ENCODE measurements around the gene SH3BP4. TPM values are rescaled to one million over a fixed set of nuclear protein-coding genes. Genes with fewer than 3 reads are reported as not detected.

The SH3BP4 gene
- total and polyA plus RNA-seq, 2 of the 8 experiments (the other 6 are each of a cell fraction or from before 2014, with no cell fraction given): 28.3 to 35.4 TPM

- no peak overlapping the region for H3K4ac ChIP-seq (replicated peaks; ENCODE audit: insufficient read length, low read depth, low read length)
- H2BK5ac ChIP-seq (ENCODE audit: low read depth, low read length): no peak overlapping the region
- no peaks in the 10 kb centered on the region for H3K27me3 ChIP-seq (replicated peaks in 1 of 4; ENCODE audit: control insufficient read depth in 3 of 4, extremely low read depth in 1 of 4, insufficient read depth in 3 of 4, low read length in 3 of 4)
- H3K4me2 ChIP-seq (ENCODE audit: insufficient read depth in 1 of 2, low read depth in 2 of 2, low read length in 2 of 2): no peak overlapping the region
- no peak overlapping the region for H3K9ac ChIP-seq (replicated peaks in 1 of 4; ENCODE audit: extremely low read depth in 1 of 4, low read depth in 3 of 4, low read length in 3 of 4)
- H3K27ac ChIP-seq (ENCODE audit: low read depth, low read length): no peak overlapping the region
- no peak overlapping the region for H2BK15ac ChIP-seq (ENCODE audit: low read length)
- H3K79me1 ChIP-seq (ENCODE audit: low read depth, low read length): peaks cover 9% of the 10 kb centered on the region; the same call in 1 of the 2 replicates
- H3K4me3 ChIP-seq (ENCODE audit: extremely low read depth in 1 of 4, insufficient read depth in 2 of 4, low read depth in 3 of 4, low read length in 4 of 4): no peak overlapping the region
- no peaks in the 10 kb centered on the region for H3K9me3 ChIP-seq (ENCODE audit: insufficient read depth in 2 of 2, low read depth in 1 of 2, low read length in 1 of 2)
- H4K91ac ChIP-seq (replicated peaks; ENCODE audit: insufficient read length, low read length): no peak overlapping the region
- H4K20me1 ChIP-seq (replicated peaks in 1 of 2; ENCODE audit: control insufficient read depth in 1 of 2, insufficient read depth in 2 of 2, low read length in 2 of 2): peaks cover 6 to 9% of the 10 kb centered on the region in 2 experiments
- no peak overlapping the region for H2AK5ac ChIP-seq (ENCODE audit: low read depth, low read length)
- H2AFZ ChIP-seq (ENCODE audit: low read length): no peak overlapping the region
- H3K79me2 ChIP-seq (ENCODE audit: control insufficient read depth in 1 of 2, insufficient read depth in 2 of 2, low read length in 2 of 2): peaks cover 0 to 9% of the 10 kb centered on the region in 2 experiments; a peak in 1 of 4 replicates
- peaks cover 0 to 6% (median 2%) of the 10 kb centered on the region in 4 experiments; a peak in 3 of 7 replicates for H3K4me1 ChIP-seq (replicated peaks in 1 of 4; ENCODE audit: control insufficient read depth in 3 of 4, insufficient read depth in 4 of 4, low read length in 3 of 4)
- no peak overlapping the region for H2BK20ac ChIP-seq (ENCODE audit: low read length)
- FAIRE-seq (no peak), DNase-seq (ENCODE audit: low read depth in 1 of 2, low spot score in 2 of 2) (no peak)
- TF ChIP-seq YY1 (IDR thresholded peaks at IDR 0.05; ENCODE audit: low read depth, low read length): no peak
- no peak for TF ChIP-seq SAP30 (IDR thresholded peaks at IDR 0.05; ENCODE audit: insufficient read depth, insufficient replicate concordance, low read length)
- no peak for TF ChIP-seq USF2 (IDR thresholded peaks at IDR 0.05; ENCODE audit: low read length)
- no peak for TF ChIP-seq POU5F1 (IDR thresholded peaks at IDR 0.05; ENCODE audit: low read depth, low read length)
- TF ChIP-seq ZNF274 (IDR thresholded peaks at IDR 0.05; ENCODE audit: borderline replicate concordance, extremely low read depth, low read length): no peak
- no peak for TF ChIP-seq SP2 (IDR thresholded peaks at IDR 0.05; ENCODE audit: low read length)
- no peak for TF ChIP-seq HDAC6 (IDR thresholded peaks at IDR 0.05; ENCODE audit: low read depth, low read length)
- no peak for TF ChIP-seq BCL11A (IDR thresholded peaks at IDR 0.05; ENCODE audit: low read depth in 2 of 2, low read length in 2 of 2)
- no peak for TF ChIP-seq CHD2 (IDR thresholded peaks at IDR 0.05; ENCODE audit: low read length)
- TF ChIP-seq RNF2 (IDR thresholded peaks at IDR 0.05; ENCODE audit: borderline replicate concordance, low read depth, low read length, missing control alignments, poor library complexity, severe bottlenecking): no peak
- TF ChIP-seq SRF (IDR thresholded peaks at IDR 0.05; ENCODE audit: low read depth, low read length): no peak
- H2BK12ac ChIP-seq (ENCODE audit: low read depth, low read length): no peak overlapping the region
- H3K23ac ChIP-seq (ENCODE audit: insufficient read length): no peak overlapping the region
- ChIA-PET CTCF (ENCODE audit: partially characterized antibody) (interaction anchor here (1.0 to 1.6 kb wide), 5 partner anchors 14 to 27 kb away, joined by 3 to 4 read pairs (median 3); no protein-coding TSS in a partner anchor), POLR2A (ENCODE audit: partially characterized antibody) (no interaction called here)
- H4K5ac ChIP-seq (ENCODE audit: insufficient read length, low read depth, low read length): no peak overlapping the region
- no peak overlapping the region for H3K56ac ChIP-seq (replicated peaks; ENCODE audit: insufficient read length, low read depth, low read length)
- no peak overlapping the region for H4K8ac ChIP-seq (ENCODE audit: extremely low read depth, insufficient read depth, low read length)
- no peak overlapping the region for H3K14ac ChIP-seq (ENCODE audit: insufficient read length)
- H3K23me2 ChIP-seq (ENCODE audit: low read depth, low read length): no peaks in the 10 kb centered on the region
- peaks cover 23 to 54% (median 34%) of the 10 kb centered on the region in 4 experiments for H3K36me3 ChIP-seq (ENCODE audit: control insufficient read depth in 2 of 4, insufficient read depth in 4 of 4, low read length in 3 of 4)
- 95% methylated on average over 24 of the region's 25 CpGs; no CpG with 5 or more reads in 1 of the 2 experiments for WGBS, 2 experiments (ENCODE audit: extremely low coverage in 1 of 2, insufficient coverage in 1 of 2, insufficient read length in 1 of 2, insufficient replicate concordance in 2 of 2, low coverage in 1 of 2, low lambda C conversion rate in 2 of 2, missing lambda C conversion rate in 1 of 2)
- H3K18ac ChIP-seq (ENCODE audit: extremely low read depth, low read length): no peak overlapping the region
- no peak overlapping the region for H2BK120ac ChIP-seq (replicated peaks; ENCODE audit: low read depth, low read length)
Measured at GRCh38 chr2:235041918-235042575, 90.2 kb downstream of the SH3BP4 start.
